HG03558 (cell line): ENCODE results near the gene TMTC1.

Source experiments
- ATAC-seq: cut with Tn5 transposase; IDR thresholded peaks from one replicate; pipeline ENCODE4 v1.9.1; 2021; ENCODE audit warnings: moderate number of reproducible peaks; ENCODE audit not compliant: unreplicated experiment; ENCODE audit errors: extremely low read depth

Gene TMTC1

GRCh38 chr12:29681370-29681769 is 102.4 kb downstream of the TMTC1 start:
- ATAC-seq, result no peak

- no peak for ATAC-seq
Observed at GRCh38 chr12:29676676-29677075, 107.1 kb downstream of the TMTC1 start.

GRCh38 chr12:29674463-29674862 is 109.3 kb downstream of the TMTC1 start:
- no peak for ATAC-seq

GRCh38 chr12:29673346-29673745 is 110.4 kb downstream of the TMTC1 start:
- ATAC-seq, result no peak

- ATAC-seq, result no peak
Observed at GRCh38 chr12:29672580-29672979, 111.2 kb downstream of the TMTC1 start.

GRCh38 chr12:29671742-29672141 is 112.0 kb downstream of the TMTC1 start:
- ATAC-seq, result no peak

GRCh38 chr12:29667011-29667410 is 116.7 kb downstream of the TMTC1 start:
- ATAC-seq, result no peak

- no peak for ATAC-seq
Observed at GRCh38 chr12:29665107-29665506, 118.6 kb downstream of the TMTC1 start.

GRCh38 chr12:29662734-29663323 is 120.9 kb downstream of the TMTC1 start:
- ATAC-seq, result no peak

GRCh38 chr12:29660847-29661246 is 122.9 kb downstream of the TMTC1 start:
- ATAC-seq, result no peak

GRCh38 chr12:29656762-29657538 is 126.8 kb downstream of the TMTC1 start:
- no peak for ATAC-seq

GRCh38 chr12:29655861-29656260 is 127.9 kb downstream of the TMTC1 start:
- ATAC-seq, result no peak

- no peak for ATAC-seq
Observed at GRCh38 chr12:29653286-29653685, 130.5 kb downstream of the TMTC1 start.

GRCh38 chr12:29650371-29650770 is 133.4 kb downstream of the TMTC1 start:
- no peak for ATAC-seq

GRCh38 chr12:29649722-29650121 is 134.0 kb downstream of the TMTC1 start:
- no peak for ATAC-seq

- no peak for ATAC-seq
Observed at GRCh38 chr12:29644536-29645162, 139.1 kb downstream of the TMTC1 start.

GRCh38 chr12:29640589-29641345 is 143.0 kb downstream of the TMTC1 start:
- ATAC-seq, result no peak

- no peak for ATAC-seq
Observed at GRCh38 chr12:29639893-29640495, 143.7 kb downstream of the TMTC1 start.

- ATAC-seq, result no peak
Observed at GRCh38 chr12:29638528-29638927, 145.2 kb downstream of the TMTC1 start.

GRCh38 chr12:29634057-29634456 is 149.7 kb downstream of the TMTC1 start:
- ATAC-seq, result no peak
